Right lobe of liver (tissue), 6 donors: ENCODE data around the gene ABCG4. TPM values are rescaled to one million over a fixed set of nuclear protein-coding genes. Genes with fewer than 3 reads are reported as not detected.

ENCODE experiments used
- ATAC-seq, 4 donors: fragments of 200-7000 bp; cut with Tn5 transposase; one replicate each; pipeline ENCODE4 v1.9.1; 2020; ENCODE audit warnings: mild to moderate bottlenecking in 4 of 4, moderate library complexity in 4 of 4
- DNase-seq, 3 donors: peaks; one replicate each; pipeline ENCODE4 v3.0.0-alpha.2; 2020
- H3K27ac ChIP-seq, 3 donors: fragments of 200-600 bp; one replicate each; pipeline ENCODE4 v1.8.0; 2022
- H3K27me3 ChIP-seq, 2 donors: fragments of 200-600 bp; one replicate each; pipeline ENCODE4 v1.8.0; 2022
- H3K36me3 ChIP-seq, 4 donors: fragments of 200-600 bp; sonication (generic) in 1 of 4; one replicate each; pipeline versions ENCODE4 v1.5.1 to v1.8.0; 2017 to 2022; ENCODE audit warnings: control low read depth in 1 of 4
- H3K4me1 ChIP-seq, 4 donors: fragments of 200-600 bp; sonication (generic) in 1 of 4; one replicate each; pipeline versions ENCODE4 v1.5.1 to v1.8.0; 2017 to 2022; ENCODE audit warnings: control low read depth in 1 of 4
- H3K4me3 ChIP-seq, 3 donors: fragments of 200-600 bp; one replicate each; pipeline ENCODE4 v1.8.0; 2022
- H3K9me3 ChIP-seq, 4 donors: fragments of 200-600 bp; sonication (generic) in 1 of 4; one replicate each; pipeline versions ENCODE4 v1.5.1 to v1.8.0; 2017 to 2022; ENCODE audit warnings: control low read depth in 1 of 4
- CTCF ChIP-seq, 4 donors: fragments of 200-600 bp in 3 of 4; fragments of 450-650 bp in 1 of 4; IDR thresholded peaks; one replicate each; pipeline versions ENCODE4 v1.5.1 to v1.8.0; 2016 to 2022; ENCODE audit warnings: antibody characterized with exemption in 4 of 4, mild to moderate bottlenecking in 2 of 4
- POLR2A ChIP-seq: fragments of 450-650 bp; IDR thresholded peaks from one replicate; pipeline ENCODE4 v1.6.1; 2017; ENCODE audit warnings: antibody characterized with exemption, mild to moderate bottlenecking
- WGBS: methylation state at CpG from one replicate; pipeline ENCODE4 v1.1.6; 2018; ENCODE audit warnings: low coverage, low lambda C conversion rate; ENCODE audit not compliant: insufficient coverage; ENCODE audit errors: missing lambda C conversion rate; 5-methylcytosine and 5-hydroxymethylcytosine counted together
- intact Hi-C, 2 donors: fragments of 100-400 bp; cut with DNase I; formaldehyde crosslinking; loops; one replicate each; pipeline versions ENCODE4 v1.11.2 to v1.14.1; 2022
- total RNA-seq, 6 experiments: library from RNA; depleted of rRNA in 2 of 6; stranded (reverse); fragments of >200 nt in 2 of 6; fragmentation: NEBNext Ultra II Directional in 3 of 6; extraction: Animal tissue kit (Norgen Biotek cat#: 25700) in 3 of 6; gene quantifications; one replicate each; pipeline versions ENCODE4 v1.1.0 to v1.2.4, GENCODE V29; 2016 to 2023
- donor health status: DM: no; HTN: yes; CAD: no.
- donor health status: DM: no; HTN: no; CAD: no.
- donor health status: DM: no; HTN: no; CAD: no.
- donor health status: DM: no; HTN: yes; CAD: no.
- donor health status: DM: no; HTN: yes; CAD: no.

ABCG4 gene
- total RNA-seq, 6 experiments from 2014 or later, result 0.04 to 0.22 (median 0.09) TPM; not detected in 2

GRCh38 chr11:119187123-119187892, 38.5 kb downstream of the ABCG4 start:
- no peak overlapping the region for H3K27ac ChIP-seq
- no peaks in the 10 kb centered on the region for H3K36me3 ChIP-seq
- TF ChIP-seq CTCF (IDR thresholded peaks at IDR 0.05) (no peak), POLR2A (no peak)
- DNase-seq (no peak), ATAC-seq (no peak)
- WGBS, result 73% methylated on average over 10 of the region's 21 CpGs
- H3K27me3 ChIP-seq, result no peaks in the 10 kb centered on the region
- H3K4me1 ChIP-seq, result no peaks in the 10 kb centered on the region
- intact Hi-C loops, result no loop called here
- no peak overlapping the region for H3K4me3 ChIP-seq
- H3K9me3 ChIP-seq, result no peaks in the 10 kb centered on the region

- Histone ChIP-seq H3K9me3 (no peaks in the 10 kb centered on the region), H3K27ac (no peak overlapping the region), H3K4me3 (no peak overlapping the region), H3K36me3 (no peaks in the 10 kb centered on the region), H3K4me1 (no peaks in the 10 kb centered on the region), H3K27me3 (no peaks in the 10 kb centered on the region)
- ATAC-seq (peak in 2 of 4 donors; percentile 6 to 13), DNase-seq (no peak)
- no peak for TF ChIP-seq POLR2A
- no peak for TF ChIP-seq CTCF (IDR thresholded peaks at IDR 0.05)
- WGBS, result no CpG with 5 or more reads among the region's 11 CpGs
- intact Hi-C loops, result no loop called here
Measured at GRCh38 chr11:119188067-119188466, 39.2 kb downstream of the ABCG4 start.

GRCh38 chr11:119188887-119189286, 40.0 kb downstream of the ABCG4 start:
- no peaks in the 10 kb centered on the region for H3K4me1 ChIP-seq
- H3K27ac ChIP-seq, result no peak overlapping the region
- ATAC-seq, result no peak
- intact Hi-C loops, result no loop called here
- H3K9me3 ChIP-seq, result no peaks in the 10 kb centered on the region
- 81% methylated on average over 5 of the region's 8 CpGs for WGBS
- no peaks in the 10 kb centered on the region for H3K36me3 ChIP-seq
- TF ChIP-seq CTCF (IDR thresholded peaks at IDR 0.05) (no peak), POLR2A (no peak)
- DNase-seq, result no peak
- no peaks in the 10 kb centered on the region for H3K27me3 ChIP-seq
- no peak overlapping the region for H3K4me3 ChIP-seq

- intact Hi-C loops, result no loop called here
- no CpG with 5 or more reads among the region's 4 CpGs for WGBS
- Histone ChIP-seq H3K36me3 (no peaks in the 10 kb centered on the region), H3K27me3 (no peaks in the 10 kb centered on the region), H3K27ac (no peak overlapping the region), H3K4me3 (no peak overlapping the region), H3K9me3 (no peaks in the 10 kb centered on the region), H3K4me1 (no peaks in the 10 kb centered on the region)
- no peak for ATAC-seq
- TF ChIP-seq POLR2A (no peak), CTCF (IDR thresholded peaks at IDR 0.05) (no peak)
- no peak for DNase-seq
Measured at GRCh38 chr11:119189393-119189792, 40.5 kb downstream of the ABCG4 start.
